Tibial artery (tissue), 4 donors: Measurements from ENCODE around the gene CHIC2.

Experiments
- DNase-seq, 2 donors: peaks; one replicate each; pipeline ENCODE4 v3.0.0-alpha.2; 2019
- H3K27ac ChIP-seq, 2 donors: fragments of 200-600 bp; sonication (generic) in 1 of 2; 1 replicate in 1 of 2; 2 replicates in 1 of 2; pipeline ENCODE4 v1.5.1; 2018 to 2019; ENCODE audit warnings: mild to moderate bottlenecking in 1 of 2
- H3K27me3 ChIP-seq, 2 donors: fragments of 200-600 bp; sonication (generic) in 1 of 2; one replicate each; pipeline versions ENCODE4 v1.5.1 to v1.6.0; 2016 to 2019
- H3K36me3 ChIP-seq, 3 donors: fragments of 200-600 bp; sonication (generic) in 2 of 3; one replicate each; pipeline ENCODE4 v1.5.1; 2016 to 2019; ENCODE audit warnings: mild to moderate bottlenecking in 2 of 3
- H3K4me1 ChIP-seq, 4 donors: fragments of 200-600 bp; sonication (generic) in 2 of 4; 1 replicate in 3 of 4; 2 replicates in 1 of 4; pipeline ENCODE4 v1.5.1; 2016 to 2019
- H3K4me3 ChIP-seq, 2 donors: fragments of 200-600 bp; sonication (generic) in 1 of 2; 1 replicate in 1 of 2; 2 replicates in 1 of 2; pipeline ENCODE4 v1.5.1; 2018 to 2019; ENCODE audit warnings: mild to moderate bottlenecking in 2 of 2
- H3K9me3 ChIP-seq, 3 donors: fragments of 200-600 bp; sonication (generic) in 1 of 3; one replicate each; pipeline ENCODE4 v1.5.1; 2016 to 2019
- CTCF ChIP-seq, 2 experiments: fragments of 200-600 bp in 1 of 2; fragments of 450-650 bp in 1 of 2; IDR thresholded peaks; one replicate each; pipeline ENCODE4 v1.5.1; 2017 to 2019; ENCODE audit warnings: antibody characterized with exemption in 2 of 2, mild to moderate bottlenecking in 1 of 2, moderate library complexity in 1 of 2
- intact Hi-C: fragments of 100-400 bp; cut with DNase I; formaldehyde crosslinking; loops from one replicate; pipeline ENCODE4 v1.15.0; 2023; ENCODE audit warnings: low total_unique reads

The CHIC2 gene

DNA sequence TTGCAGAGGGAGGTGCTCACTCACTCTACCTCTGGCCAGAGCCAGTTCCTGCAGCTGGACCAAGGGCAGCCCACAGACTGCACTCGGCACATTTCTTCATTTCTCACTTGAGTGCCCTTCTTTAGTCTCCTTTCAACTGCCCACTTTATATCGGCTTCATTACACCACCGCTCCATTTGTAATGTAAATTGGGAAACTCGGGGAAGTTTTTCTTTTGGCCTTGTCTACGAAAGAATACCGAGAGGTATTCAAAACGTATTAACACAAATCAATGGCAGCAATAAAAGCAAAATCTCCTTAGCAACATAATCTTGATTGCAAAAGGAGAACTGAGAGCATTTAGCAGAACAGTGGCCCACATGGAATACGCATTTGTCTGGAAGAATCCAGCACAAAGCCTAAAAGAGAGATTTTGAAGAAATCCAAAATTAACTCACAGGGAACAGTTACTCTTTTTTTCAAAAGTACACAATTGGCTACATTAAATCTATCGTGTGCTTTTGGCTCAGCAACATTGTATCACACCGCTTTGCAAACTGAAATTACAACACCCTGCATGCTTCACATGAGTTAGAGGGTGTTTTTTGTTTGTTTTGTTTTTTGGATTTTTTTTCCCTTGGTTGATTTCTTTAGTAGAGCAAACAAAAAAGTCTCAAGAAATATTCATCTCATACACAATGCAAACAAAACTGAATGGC, 62.6 kb downstream of the CHIC2 start:
- Histone ChIP-seq H3K9me3 (no peaks in the 10 kb centered on the region), H3K27me3 (no peaks in the 10 kb centered on the region), H3K4me3 (no peak overlapping the region), H3K27ac (no peak overlapping the region), H3K36me3 (peaks cover 4 to 18% (median 12%) of the 10 kb centered on the region in 3 donors), H3K4me1 (peaks cover 0 to 3% (median 0%) of the 10 kb centered on the region in 4 donors)
- no peak for TF ChIP-seq CTCF (IDR thresholded peaks at IDR 0.05)
- no peak for DNase-seq
- intact Hi-C loops: no loop called here

- Histone ChIP-seq H3K4me1 (peaks cover 0 to 4% (median 0%) of the 10 kb centered on the region in 4 donors), H3K36me3 (peaks cover 0 to 14% (median 4%) of the 10 kb centered on the region in 3 donors), H3K4me3 (no peak overlapping the region), H3K9me3 (no peaks in the 10 kb centered on the region), H3K27me3 (no peaks in the 10 kb centered on the region), H3K27ac (no peak overlapping the region)
- intact Hi-C loops: no loop called here
- no peak for TF ChIP-seq CTCF (IDR thresholded peaks at IDR 0.05)
- DNase-seq: no peak
Measured at GRCh38 chr4:53997898-53998297, 66.5 kb downstream of the CHIC2 start.

GRCh38 chr4:53994382-53995102, 69.9 kb downstream of the CHIC2 start:
- H3K27ac ChIP-seq: no peak overlapping the region
- DNase-seq: no peak
- peaks cover 0 to 5% (median 4%) of the 10 kb centered on the region in 3 donors for H3K36me3 ChIP-seq
- peaks cover 0 to 4% (median 0%) of the 10 kb centered on the region in 4 donors for H3K4me1 ChIP-seq
- no peak for TF ChIP-seq CTCF (IDR thresholded peaks at IDR 0.05)
- no peaks in the 10 kb centered on the region for H3K27me3 ChIP-seq
- no peak overlapping the region for H3K4me3 ChIP-seq
- no peaks in the 10 kb centered on the region for H3K9me3 ChIP-seq
- intact Hi-C loops: no loop called here

- H3K27me3 ChIP-seq: no peaks in the 10 kb centered on the region
- no peak for TF ChIP-seq CTCF (IDR thresholded peaks at IDR 0.05)
- H3K9me3 ChIP-seq: no peaks in the 10 kb centered on the region
- intact Hi-C loops: no loop called here
- no peaks in the 10 kb centered on the region for H3K36me3 ChIP-seq
- no peak overlapping the region for H3K27ac ChIP-seq
- DNase-seq: no peak
- no peak overlapping the region for H3K4me3 ChIP-seq
- peaks cover 0 to 4% (median 0%) of the 10 kb centered on the region in 4 donors for H3K4me1 ChIP-seq
Measured at GRCh38 chr4:53992785-53993184, 71.6 kb downstream of the CHIC2 start.

DNA sequence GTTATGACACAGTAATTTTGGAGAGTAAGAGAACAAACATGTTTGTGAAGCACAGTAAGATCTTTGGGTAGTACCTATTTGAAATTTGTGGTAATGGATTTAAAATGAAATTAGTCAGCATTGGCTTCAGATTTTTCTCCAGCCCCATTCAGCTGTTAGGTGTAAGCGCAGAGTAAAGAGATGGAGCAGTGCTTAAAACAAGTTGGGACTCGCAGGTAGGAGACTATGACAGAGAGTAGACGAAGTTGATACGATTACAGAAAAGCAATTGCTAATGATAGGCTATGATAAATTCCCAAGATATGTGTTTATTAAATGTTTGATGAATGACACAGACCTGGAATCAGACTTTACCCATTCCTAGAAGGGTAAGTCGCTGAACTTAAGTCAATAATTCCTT, 72.6 kb downstream of the CHIC2 start:
- Histone ChIP-seq H3K27me3 (no peaks in the 10 kb centered on the region), H3K27ac (no peak overlapping the region), H3K9me3 (no peaks in the 10 kb centered on the region), H3K4me1 (peaks cover 0 to 4% (median 0%) of the 10 kb centered on the region in 4 donors), H3K4me3 (no peak overlapping the region), H3K36me3 (no peaks in the 10 kb centered on the region)
- TF ChIP-seq CTCF (IDR thresholded peaks at IDR 0.05): no peak
- intact Hi-C loops: no loop called here
- DNase-seq: no peak
